HL-60/S4 treated with phorbol 12-myristate 13-acetate at 8.2 ng/mL for 4 days and 3 days (cell line): ENCODE results near the gene APOA4.
"Not testable (repeated sequence)": the region's sequence is repeated elsewhere in the genome, so short reads cannot be mapped to it uniquely, and the experiment has no call there.

Experiments used
- in situ Hi-C: fragments of 300-500 bp; cut with MboI; formaldehyde crosslinking; loops from 2 replicates; pipeline ENCODE4 v1.15.0; 2022; ENCODE audit warnings: low sequenced_read_pairs

APOA4 gene

GRCh38 chr11:116849486-116849885, 26.4 kb upstream of the APOA4 start:
- in situ Hi-C loops = no loop called here

- in situ Hi-C loops = no loop called here
These were observed 26.0 kb upstream of the APOA4 start for GRCh38 chr11:116849060-116849459.

- in situ Hi-C loops = no loop called here
These were observed 24.5 kb upstream of the APOA4 start for GRCh38 chr11:116847612-116848011.

GRCh38 chr11:116844722-116845121, 21.6 kb upstream of the APOA4 start:
- in situ Hi-C loops = no loop called here

- in situ Hi-C loops = no loop called here
These were observed 20.6 kb upstream of the APOA4 start for GRCh38 chr11:116843661-116844060.

DNA sequence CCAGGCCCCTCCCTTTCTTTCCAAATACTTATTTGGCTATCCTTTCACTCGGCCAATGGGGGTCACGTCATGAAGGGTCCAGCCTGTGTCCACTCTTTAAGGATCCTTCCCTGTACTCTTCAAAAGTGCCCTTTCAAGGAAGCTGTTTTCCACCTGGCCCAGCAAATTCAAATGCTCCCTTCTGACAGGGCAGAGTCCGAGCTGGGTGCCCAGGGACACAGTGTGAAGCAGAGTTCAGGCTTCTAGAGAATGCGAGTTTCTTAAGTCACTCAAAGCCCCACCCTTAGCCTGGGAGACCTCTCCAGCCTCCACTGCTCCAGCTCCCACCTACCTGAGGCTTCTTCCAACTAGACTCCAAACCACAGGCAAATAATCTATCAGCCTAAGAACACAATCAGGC, 19.8 kb upstream of the APOA4 start:
- in situ Hi-C loops = no loop called here

DNA sequence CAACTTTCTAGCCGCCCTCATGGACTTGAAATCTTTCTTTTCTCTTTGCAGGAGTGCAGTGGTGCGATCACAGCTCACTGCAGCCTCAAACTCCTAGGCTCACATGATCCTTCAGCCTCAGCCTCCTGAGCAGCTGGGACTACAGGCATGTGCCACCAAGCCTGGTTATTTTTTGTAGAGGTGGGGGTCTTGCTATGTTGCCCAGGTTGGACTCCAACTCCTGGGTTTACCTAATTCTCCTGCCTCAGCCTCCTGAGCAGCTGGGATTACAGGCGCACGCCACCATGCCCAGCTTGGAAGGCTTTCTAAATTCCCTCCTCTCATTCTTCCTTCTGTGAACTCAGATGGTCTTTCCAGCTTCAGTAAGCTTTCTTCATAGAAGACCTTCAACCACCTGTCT, 19.0 kb upstream of the APOA4 start:
- in situ Hi-C loops = no loop called here

DNA sequence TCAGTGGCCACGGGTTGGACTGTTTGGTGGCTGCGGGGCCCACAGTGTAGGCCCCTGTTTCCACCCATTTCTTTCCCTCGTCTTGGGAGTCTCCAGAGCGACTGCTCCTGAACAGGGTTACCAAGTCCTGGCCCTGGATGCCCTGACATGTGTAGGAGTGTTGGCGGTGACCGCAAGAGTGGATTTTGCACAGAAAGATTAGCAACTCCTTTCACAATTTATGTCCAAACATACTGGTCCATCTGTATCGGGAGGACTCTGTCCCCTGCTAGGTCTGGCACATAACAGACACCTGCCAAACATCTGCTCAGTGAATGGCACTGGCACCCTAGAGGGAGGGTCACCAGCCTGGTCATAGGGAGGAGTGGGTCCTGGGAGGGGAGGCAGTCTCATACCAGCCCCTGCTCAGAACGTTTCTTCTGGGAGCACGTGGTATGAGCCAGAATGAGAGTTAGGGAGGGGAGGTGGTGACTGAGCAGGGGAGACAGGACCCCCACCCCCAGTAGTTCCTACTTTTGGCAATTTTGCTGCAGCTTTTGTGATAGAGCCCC, 17.7 kb upstream of the APOA4 start:
- in situ Hi-C loops = no loop called here

DNA sequence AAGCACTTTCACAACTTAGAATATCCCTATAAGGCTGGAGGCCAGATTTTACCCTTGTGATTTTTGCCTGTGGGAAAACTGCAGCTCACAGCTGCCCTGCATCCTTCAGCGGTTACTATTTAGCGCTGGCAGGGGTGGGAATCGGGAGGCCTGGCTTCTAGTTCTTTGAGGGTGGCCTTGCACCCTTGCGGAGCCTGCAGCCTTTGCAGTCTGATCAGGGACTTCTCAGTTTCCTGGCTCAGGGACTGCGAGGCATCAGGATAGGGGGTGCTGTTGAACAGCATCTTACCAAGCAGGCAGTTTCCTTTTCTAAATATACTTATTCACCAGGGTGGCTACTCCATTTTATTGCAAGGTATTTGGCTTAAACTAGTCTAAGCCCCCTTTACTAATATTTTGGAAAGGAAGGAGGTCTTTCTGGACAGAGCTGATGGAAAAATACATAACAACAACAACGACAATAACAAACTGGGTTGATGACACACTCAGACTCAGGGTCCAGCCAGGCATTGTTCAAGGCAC, 17.2 kb upstream of the APOA4 start:
- in situ Hi-C loops = no loop called here

DNA sequence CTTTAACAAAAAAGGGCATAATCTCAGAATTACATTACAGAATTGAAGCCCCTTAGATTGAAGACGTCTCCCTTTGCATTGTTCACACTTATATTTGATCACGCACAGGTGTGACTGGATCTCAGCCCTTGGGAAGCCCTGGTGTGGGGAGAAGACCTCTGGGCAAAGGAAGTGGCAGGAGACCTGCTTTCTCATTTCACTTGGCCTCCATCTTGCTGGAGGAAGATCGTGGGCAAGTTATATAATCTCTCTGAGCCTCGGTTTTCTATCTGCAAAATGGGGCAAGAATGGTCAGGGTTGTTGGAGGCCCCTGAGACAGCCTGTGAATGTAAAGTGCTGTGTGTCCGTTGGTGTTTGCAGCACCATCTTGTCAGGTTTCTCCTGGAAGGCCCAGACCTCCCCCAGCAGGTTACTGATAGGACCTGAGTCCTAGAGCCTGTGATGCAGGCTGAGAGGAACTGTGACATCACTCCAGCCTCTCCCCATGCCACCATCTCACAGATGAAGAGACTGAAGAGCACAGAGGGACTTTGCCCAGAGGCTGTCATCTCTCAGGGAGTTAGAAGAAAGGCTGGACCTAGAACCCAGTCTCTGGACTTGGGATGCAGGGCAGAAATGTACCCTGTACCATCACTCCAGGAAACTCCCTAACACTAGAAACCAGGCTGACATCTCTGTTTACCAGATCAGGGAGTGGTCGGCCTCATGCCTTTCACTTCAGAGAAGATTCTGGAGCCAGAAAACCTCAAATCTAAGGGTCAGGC, 15.4 kb upstream of the APOA4 start:
- in situ Hi-C loops = no loop called here

GRCh38 chr11:116837231-116838091, 14.4 kb upstream of the APOA4 start, which contains the start of gene APOA1:
TSS of gene APOA1 (minus strand) at chr11:116837622. CDS start at chr11:116837387, 235 bp downstream.
- in situ Hi-C loops = no loop called here

GRCh38 chr11:116836632-116836991, 13.5 kb upstream of the APOA4 start:
- in situ Hi-C loops = no loop called here

DNA sequence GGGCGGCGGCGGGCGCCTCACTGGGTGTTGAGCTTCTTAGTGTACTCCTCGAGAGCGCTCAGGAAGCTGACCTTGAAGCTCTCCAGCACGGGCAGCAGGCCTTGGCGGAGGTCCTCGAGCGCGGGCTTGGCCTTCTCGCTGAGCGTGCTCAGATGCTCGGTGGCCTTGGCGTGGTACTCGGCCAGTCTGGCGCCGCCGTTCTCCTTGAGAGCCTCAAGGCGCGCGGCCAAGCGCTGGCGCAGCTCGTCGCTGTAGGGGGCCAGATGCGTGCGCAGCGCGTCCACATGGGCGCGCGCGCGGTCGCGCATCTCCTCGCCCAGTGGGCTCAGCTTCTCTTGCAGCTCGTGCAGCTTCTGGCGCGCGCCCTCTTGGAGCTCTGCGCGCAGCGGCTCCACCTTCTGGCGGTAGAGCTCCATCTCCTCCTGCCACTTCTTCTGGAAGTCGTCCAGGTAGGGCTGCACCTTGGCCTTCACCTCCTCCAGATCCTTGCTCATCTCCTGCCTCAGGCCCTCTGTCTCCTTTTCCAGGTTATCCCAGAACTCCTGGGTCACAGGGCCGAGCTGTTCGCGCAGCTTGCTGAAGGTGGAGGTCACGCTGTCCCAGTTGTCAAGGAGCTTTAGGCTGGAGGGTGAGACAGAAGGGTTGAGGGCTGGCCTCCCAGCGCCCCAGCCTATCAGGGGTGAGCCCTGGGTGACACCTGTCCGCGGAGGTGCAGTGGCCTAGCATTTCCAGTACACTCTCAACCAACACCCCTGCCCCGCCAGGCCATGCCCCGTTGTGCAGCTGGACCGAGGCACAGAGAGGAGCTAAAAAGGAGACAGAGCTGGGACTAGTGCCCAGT, 12.9 kb upstream of the APOA4 start:
- in situ Hi-C loops = no loop called here

DNA sequence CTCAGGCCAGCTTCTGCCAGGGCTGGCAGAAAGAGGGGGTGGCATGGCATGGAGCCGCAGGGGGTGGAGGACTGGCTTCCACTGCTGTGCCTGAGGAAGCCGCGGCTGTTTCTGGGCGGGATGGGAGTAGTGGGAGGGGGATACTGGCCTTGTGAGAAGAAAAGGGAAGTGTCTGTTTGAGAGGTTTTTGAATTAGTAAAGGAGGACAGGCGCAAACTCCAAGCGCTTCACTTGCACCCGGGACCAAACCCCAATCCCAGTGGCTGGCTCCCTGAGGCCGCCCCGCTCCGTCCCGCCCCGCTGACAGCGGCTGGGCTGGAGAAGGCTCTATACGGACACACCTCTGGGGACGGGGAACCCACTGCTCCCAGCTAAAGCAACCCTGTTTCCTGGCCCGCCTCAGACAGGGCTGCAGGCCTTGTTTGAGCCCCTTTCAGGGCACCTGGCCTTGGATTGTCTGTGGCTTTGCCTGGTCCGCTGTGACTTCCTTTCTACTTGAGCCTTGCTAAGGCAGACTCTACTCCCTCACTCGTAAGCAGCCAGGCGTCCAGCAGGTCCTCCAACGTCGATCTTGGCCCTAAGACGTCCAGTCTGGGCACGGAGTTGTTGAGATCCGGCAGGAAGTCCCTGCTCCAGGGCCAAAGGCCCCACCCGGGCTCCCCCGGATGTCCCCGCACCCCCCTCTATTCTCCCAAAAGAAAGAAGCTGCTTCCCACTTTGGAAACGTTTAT, 12.1 kb upstream of the APOA4 start:
- in situ Hi-C loops = no loop called here

- in situ Hi-C loops = not testable (repeated sequence)
These were observed 11.5 kb upstream of the APOA4 start for GRCh38 chr11:116834535-116835041.

DNA sequence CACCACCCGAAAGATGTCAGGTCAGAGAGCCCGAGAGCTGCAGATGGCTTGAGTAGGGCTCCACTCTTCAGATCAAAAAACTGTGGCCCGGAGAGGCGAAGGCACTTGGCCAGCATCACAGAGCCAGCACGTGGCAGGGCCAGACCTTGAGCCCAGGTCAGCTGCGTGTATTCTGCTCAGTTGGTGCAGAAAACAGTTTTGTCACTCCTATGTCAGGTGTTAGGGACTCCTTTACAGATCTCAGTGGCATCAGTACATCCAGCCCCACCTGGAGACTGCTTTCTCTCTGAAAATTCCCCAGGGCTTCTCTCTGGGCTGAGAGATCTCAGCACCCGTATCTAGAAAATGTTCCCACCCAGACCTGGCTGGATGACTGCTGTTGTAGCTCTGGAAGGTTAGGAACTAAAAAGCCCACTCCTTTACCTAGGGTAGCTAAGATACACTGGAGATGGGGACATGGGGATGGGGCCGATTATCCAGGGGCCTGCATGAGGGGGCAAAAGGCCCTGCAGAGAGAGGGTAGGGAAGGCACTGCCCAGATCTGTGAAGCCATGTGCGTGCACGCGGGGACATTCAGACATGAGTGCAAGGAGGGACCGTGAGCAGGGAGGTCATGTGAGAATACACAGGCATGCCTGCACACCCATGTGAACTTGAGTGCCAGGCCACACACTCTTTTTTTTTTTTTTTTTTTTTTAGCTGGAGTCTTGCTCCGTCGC, 10.9 kb upstream of the APOA4 start:
- in situ Hi-C loops = no loop called here

DNA sequence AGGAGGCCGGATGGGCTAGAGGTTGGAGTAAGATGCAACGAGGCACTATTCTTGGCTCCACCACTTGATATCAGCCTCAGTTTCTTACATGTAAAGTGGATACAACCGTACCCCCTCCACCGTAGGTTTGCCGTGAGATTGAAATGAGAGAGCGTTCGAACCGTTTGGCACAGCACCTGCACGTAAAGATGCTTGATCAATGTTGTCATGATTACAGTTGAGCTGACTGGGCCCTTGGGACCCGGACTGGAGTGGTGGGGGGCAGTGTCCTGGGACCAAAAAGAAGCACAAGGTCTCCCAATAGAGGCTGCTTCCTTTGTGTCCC, 10.3 kb upstream of the APOA4 start:
- in situ Hi-C loops = no loop called here

GRCh38 chr11:116832350-116833290, 9.5 kb upstream of the APOA4 start:
- in situ Hi-C loops = no loop called here
